ENCODE measurements around the gene KCNJ5.
A peak's percentile ranks its signal among the peaks of the same experiment; 100 is the strongest.

Gene KCNJ5

GRCh38 chr11:128888034-128888985 lies 2.8 kb upstream of the KCNJ5 start:
- no peak overlapping the region for H3K4me3 ChIP-seq (ENCODE audit: low read length)

DNA sequence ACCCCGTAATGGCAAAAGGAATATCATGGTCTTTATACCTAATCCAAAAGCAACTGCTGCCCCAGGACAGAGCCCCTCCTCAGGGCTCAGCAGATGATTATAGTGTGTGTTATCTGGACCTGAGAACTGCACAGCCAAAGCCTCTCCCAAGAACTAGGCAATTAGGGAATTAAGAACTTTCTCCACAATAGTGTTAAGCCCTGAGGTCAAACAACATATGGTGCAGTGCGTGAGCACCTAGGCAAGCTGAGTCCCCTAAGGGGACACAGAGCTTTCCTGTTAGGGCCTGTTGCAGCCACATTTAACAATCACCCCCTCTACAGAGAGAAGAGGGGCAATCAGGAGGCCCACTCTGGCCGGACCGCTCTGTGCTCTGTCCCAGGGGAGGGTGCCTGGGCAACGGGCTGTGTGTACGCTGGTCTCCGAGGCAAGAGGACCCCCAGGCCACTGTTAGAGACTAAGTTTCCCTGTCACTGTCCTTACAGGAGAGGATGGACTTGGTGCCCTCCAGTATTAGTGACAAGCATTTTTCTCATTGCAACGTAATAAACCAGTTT lies 1.4 kb upstream of the KCNJ5 start:
- H3K4me1 ChIP-seq (ENCODE audit: insufficient read depth, low read length) = peaks cover 22% of the 10 kb centered on the region
- no peak overlapping the region for H3K27ac ChIP-seq (ENCODE audit: low read depth, low read length)
- WGBS = 52% methylated on average over 8 of the region's 8 CpGs
- H3K27me3 ChIP-seq (ENCODE audit: insufficient read depth, low read length) = peaks cover 99% of the 10 kb centered on the region
- H3K4me3 ChIP-seq (ENCODE audit: low read length) = peak overlapping the region; percentile 56; the same call in 1 of the 2 replicates
- no peaks in the 10 kb centered on the region for H3K9me3 ChIP-seq (ENCODE audit: insufficient read depth, low read depth, low read length)
- H3K36me3 ChIP-seq (ENCODE audit: insufficient read depth, low read length) = no peaks in the 10 kb centered on the region
- no peak overlapping the region for H3K9ac ChIP-seq (ENCODE audit: low read depth, low read length)

More at GRCh38 chr11:128888034-128888985, 2.8 kb upstream of the KCNJ5 start:
- Histone ChIP-seq H3K27ac (ENCODE audit: low read depth, low read length) (no peak overlapping the region), H3K36me3 (ENCODE audit: insufficient read depth, low read length) (no peaks in the 10 kb centered on the region), H3K27me3 (ENCODE audit: insufficient read depth, low read length) (peaks cover 93% of the 10 kb centered on the region), H3K9me3 (ENCODE audit: insufficient read depth, low read depth, low read length) (no peaks in the 10 kb centered on the region), H3K4me1 (ENCODE audit: insufficient read depth, low read length) (peaks cover 22% of the 10 kb centered on the region), H3K9ac (ENCODE audit: low read depth, low read length) (no peak overlapping the region)
- 25% methylated on average over 15 of the region's 15 CpGs for whole genome bisulfite sequencing

DNA sequence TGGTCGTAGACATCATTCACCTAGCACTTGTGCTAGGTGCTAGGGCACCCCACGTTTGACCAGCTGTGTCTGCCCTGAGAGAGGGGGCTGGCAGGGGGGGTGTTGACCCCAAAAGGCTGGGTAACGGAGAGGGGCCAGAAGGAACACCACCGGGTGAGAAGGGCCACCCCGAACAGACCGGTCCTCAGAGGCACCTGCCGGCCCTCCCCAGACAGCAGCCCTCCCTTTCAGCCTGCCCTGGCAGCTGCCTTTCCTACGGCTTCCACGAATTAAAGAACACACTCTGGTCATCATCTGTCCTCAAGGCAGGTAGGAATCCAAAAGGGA lies 977 bp upstream of the KCNJ5 start:
- WGBS = 10% methylated on average over 9 of the region's 9 CpGs
- Histone ChIP-seq H3K27ac (ENCODE audit: low read depth, low read length) (no peak overlapping the region), H3K4me1 (ENCODE audit: insufficient read depth, low read length) (peaks cover 22% of the 10 kb centered on the region), H3K36me3 (ENCODE audit: insufficient read depth, low read length) (no peaks in the 10 kb centered on the region), H3K4me3 (ENCODE audit: low read length) (peak overlapping the region; percentile 56), H3K9ac (ENCODE audit: low read depth, low read length) (no peak overlapping the region), H3K27me3 (ENCODE audit: insufficient read depth, low read length) (peaks cover 99% of the 10 kb centered on the region), H3K9me3 (ENCODE audit: insufficient read depth, low read depth, low read length) (no peaks in the 10 kb centered on the region)

DNA sequence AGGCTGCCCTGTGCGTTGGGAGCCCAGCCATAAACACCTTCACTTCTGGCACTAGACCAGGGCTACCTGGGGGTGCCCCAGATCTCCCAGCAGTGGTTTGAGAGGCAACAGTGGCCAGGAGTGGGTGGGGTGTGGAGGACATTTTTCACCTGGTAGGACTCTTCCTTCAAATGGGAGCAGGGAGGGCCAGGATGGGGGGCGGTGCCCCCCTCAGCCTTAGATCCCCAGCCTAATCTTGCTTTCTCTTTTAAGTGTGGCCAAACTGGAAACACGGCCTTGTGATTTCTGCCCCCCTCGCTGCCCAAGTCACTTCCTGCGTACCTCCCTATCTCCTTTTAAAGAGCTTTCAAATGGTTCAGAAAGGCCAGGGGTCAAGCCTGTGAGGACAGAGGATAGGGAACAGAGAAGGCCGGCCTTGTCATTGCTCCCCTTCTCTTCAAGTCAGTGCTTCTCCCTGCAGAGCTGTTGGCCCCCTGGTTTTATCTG lies 800 bp downstream of the KCNJ5 start:
- Histone ChIP-seq H3K9me3 (ENCODE audit: insufficient read depth, low read depth, low read length) (no peaks in the 10 kb centered on the region), H3K4me1 (ENCODE audit: insufficient read depth, low read length) (peaks cover 22% of the 10 kb centered on the region), H3K4me3 (ENCODE audit: low read length) (peak overlapping the region; percentile 38; the same call in 1 of the 2 replicates), H3K27ac (ENCODE audit: low read depth, low read length) (no peak overlapping the region), H3K27me3 (ENCODE audit: insufficient read depth, low read length) (peaks cover 99% of the 10 kb centered on the region), H3K9ac (ENCODE audit: low read depth, low read length) (no peak overlapping the region), H3K36me3 (ENCODE audit: insufficient read depth, low read length) (no peaks in the 10 kb centered on the region)
- WGBS = 37% methylated on average over 6 of the region's 6 CpGs

DNA sequence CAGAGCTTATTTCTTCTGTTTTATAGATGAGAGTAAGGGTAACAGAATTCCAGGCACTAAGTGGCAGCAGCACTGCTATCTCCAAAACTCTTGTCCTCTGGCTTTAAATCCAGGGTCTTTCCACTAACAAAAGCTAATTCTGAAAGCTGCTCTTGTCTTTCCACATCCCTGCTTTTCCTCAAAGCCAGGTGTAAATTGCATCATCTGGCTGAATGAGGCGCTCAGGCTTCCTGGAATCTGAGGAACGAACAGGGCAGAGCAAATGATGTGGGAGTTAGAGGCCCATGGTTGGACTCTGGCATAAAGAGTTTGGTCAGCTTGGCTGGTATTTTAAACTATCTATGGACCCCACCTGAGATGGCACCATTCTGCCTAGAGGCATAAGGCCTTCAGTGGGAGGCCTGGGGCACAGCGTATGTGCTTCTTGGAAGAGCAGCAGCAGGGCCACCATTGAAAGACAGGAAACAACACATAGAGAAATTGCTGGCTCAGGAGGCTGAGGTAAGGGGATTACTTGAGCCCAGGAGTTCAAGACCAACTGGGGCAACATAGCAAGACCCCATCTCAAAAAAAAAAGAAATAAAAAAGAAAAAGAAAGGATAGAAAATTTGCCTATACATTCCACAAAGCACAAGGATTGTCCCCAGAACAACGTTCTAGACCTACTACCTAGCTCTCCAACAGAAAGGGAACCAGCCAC lies 1.9 kb downstream of the KCNJ5 start:
- Histone ChIP-seq H3K9ac (ENCODE audit: low read depth, low read length) (no peak overlapping the region), H3K27ac (ENCODE audit: low read depth, low read length) (no peak overlapping the region), H3K4me1 (ENCODE audit: insufficient read depth, low read length) (peaks cover 22% of the 10 kb centered on the region), H3K9me3 (ENCODE audit: insufficient read depth, low read depth, low read length) (no peaks in the 10 kb centered on the region), H3K4me3 (ENCODE audit: low read length) (no peak overlapping the region), H3K27me3 (ENCODE audit: insufficient read depth, low read length) (peaks cover 96% of the 10 kb centered on the region), H3K36me3 (ENCODE audit: insufficient read depth, low read length) (no peaks in the 10 kb centered on the region)
- WGBS = 78% methylated on average over 4 of the region's 4 CpGs

DNA sequence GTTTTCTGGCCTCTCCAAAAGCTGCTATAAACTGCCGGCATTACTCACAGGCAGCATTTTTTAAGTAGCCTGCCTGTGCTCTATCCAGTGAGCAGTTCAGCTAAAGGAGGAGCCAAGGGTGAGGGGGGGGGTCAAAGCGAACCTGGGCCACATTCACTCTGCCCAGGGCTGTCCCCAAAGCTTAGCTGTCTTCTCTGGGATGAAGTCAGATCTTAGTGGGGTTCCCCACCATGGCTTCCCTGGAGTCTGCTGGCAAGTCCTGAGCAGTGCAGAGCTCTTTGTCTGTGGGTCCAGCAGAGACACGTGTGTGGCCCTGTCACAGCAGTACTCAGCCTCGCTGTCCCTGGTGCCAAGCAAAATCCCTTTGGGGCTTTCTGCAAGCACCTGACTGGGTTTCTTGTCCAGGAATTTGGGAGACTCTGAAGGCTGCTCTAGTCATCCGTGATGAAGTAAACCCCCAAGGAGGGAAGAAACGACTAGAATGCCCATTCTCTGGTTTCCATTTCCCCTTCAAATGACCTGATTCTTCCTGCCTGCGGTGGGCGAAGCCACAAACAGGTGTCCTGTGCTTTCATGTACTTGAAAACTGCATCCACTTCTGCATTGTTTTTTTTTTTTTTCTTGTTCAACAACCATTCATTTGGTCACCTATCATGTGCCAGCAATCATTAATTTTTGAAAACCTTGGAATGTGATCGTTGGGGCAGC lies 2.6 kb downstream of the KCNJ5 start:
- no peaks in the 10 kb centered on the region for H3K36me3 ChIP-seq (ENCODE audit: insufficient read depth, low read length)
- no peak overlapping the region for H3K27ac ChIP-seq (ENCODE audit: low read depth, low read length)
- 84% methylated on average over 9 of the region's 9 CpGs for WGBS
- no peaks in the 10 kb centered on the region for H3K9me3 ChIP-seq (ENCODE audit: insufficient read depth, low read depth, low read length)
- peaks cover 19% of the 10 kb centered on the region for H3K4me1 ChIP-seq (ENCODE audit: insufficient read depth, low read length)
- H3K4me3 ChIP-seq (ENCODE audit: low read length) = no peak overlapping the region
- H3K27me3 ChIP-seq (ENCODE audit: insufficient read depth, low read length) = peaks cover 96% of the 10 kb centered on the region
- no peak overlapping the region for H3K9ac ChIP-seq (ENCODE audit: low read depth, low read length)

DNA sequence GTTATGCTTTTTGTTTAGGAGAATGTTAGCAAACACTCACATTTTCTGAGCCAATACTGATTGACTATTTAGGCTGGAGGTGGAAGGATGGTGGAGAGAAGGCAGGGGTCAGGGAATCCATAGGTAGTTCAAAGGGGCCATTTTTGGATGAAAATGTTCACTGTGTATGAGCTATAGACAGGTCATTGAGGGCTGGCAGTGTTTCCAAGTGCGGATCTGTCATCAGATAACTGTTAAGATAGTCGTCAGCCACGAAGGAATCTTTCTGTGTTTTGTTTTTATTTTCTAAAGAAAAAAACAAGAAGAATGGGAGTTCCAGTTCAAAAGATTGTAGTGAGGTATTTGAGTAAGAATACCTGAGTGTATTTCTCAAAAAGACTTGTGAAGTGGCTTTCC lies 3.1 kb downstream of the KCNJ5 start:
- H3K9me3 ChIP-seq (ENCODE audit: insufficient read depth, low read depth, low read length) = no peaks in the 10 kb centered on the region
- 89% methylated on average over 3 of the region's 3 CpGs for WGBS
- H3K4me1 ChIP-seq (ENCODE audit: insufficient read depth, low read length) = peaks cover 19% of the 10 kb centered on the region
- H3K9ac ChIP-seq (ENCODE audit: low read depth, low read length) = no peak overlapping the region
- no peak overlapping the region for H3K27ac ChIP-seq (ENCODE audit: low read depth, low read length)
- H3K27me3 ChIP-seq (ENCODE audit: insufficient read depth, low read length) = peaks cover 96% of the 10 kb centered on the region
- H3K4me3 ChIP-seq (ENCODE audit: low read length) = no peak overlapping the region
- H3K36me3 ChIP-seq (ENCODE audit: insufficient read depth, low read length) = no peaks in the 10 kb centered on the region

- no peaks in the 10 kb centered on the region for H3K36me3 ChIP-seq (ENCODE audit: insufficient read depth, low read length)
- H3K9ac ChIP-seq (ENCODE audit: low read depth, low read length) = no peak overlapping the region
- H3K27ac ChIP-seq (ENCODE audit: low read depth, low read length) = no peak overlapping the region
- H3K27me3 ChIP-seq (ENCODE audit: insufficient read depth, low read length) = peaks cover 96% of the 10 kb centered on the region
- no peaks in the 10 kb centered on the region for H3K9me3 ChIP-seq (ENCODE audit: insufficient read depth, low read depth, low read length)
- 81% methylated on average over 6 of the region's 6 CpGs for WGBS
- H3K4me3 ChIP-seq (ENCODE audit: low read length) = no peak overlapping the region
- H3K4me1 ChIP-seq (ENCODE audit: insufficient read depth, low read length) = peaks cover 18% of the 10 kb centered on the region
Measured at GRCh38 chr11:128894685-128895084, 3.5 kb downstream of the KCNJ5 start.

DNA sequence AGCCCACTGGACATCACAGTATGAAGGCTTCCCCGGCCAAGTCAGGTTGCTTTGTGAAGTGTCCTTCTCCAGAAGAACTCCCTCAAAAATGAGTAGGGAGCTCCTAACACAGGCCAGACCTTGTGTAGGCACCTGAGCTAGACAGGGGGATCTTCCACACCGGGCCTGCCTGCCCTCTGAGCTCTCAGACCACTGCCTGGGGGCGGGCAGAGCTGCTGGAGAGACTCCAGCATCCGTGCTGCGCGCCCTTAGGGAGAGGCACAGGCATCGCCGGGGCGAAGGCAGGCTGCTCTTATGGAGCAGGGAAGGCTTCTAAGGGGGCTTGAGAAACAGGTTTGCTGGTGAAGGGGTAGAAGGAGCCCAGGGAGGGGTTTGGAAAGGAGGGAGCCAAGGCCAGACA lies 4.4 kb downstream of the KCNJ5 start:
- H3K36me3 ChIP-seq (ENCODE audit: insufficient read depth, low read length) = no peaks in the 10 kb centered on the region
- H3K9ac ChIP-seq (ENCODE audit: low read depth, low read length) = no peak overlapping the region
- no peak overlapping the region for H3K27ac ChIP-seq (ENCODE audit: low read depth, low read length)
- 84% methylated on average over 9 of the region's 9 CpGs for WGBS
- H3K4me1 ChIP-seq (ENCODE audit: insufficient read depth, low read length) = peaks cover 13% of the 10 kb centered on the region
- H3K9me3 ChIP-seq (ENCODE audit: insufficient read depth, low read depth, low read length) = no peaks in the 10 kb centered on the region
- H3K4me3 ChIP-seq (ENCODE audit: low read length) = no peak overlapping the region
- H3K27me3 ChIP-seq (ENCODE audit: insufficient read depth, low read length) = peaks cover 96% of the 10 kb centered on the region

DNA sequence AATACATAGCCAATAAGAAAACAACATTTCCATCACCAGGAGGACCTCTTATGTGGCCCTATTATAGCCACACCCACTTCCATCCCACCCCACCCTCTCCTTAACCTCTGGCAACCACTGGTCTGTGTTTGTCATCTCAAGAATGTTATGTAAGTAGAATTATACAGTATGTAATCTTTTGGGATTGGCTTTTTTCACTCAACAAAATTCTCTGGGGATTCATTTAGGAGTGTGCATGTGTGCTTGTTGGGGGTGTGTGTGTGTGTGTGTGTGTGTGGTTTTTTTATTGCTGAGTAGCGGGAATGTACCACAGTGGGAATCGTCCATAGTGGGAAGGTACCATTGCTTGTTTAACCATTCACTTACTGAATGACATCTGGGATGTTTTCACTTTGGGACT lies 5.2 kb downstream of the KCNJ5 start:
- H3K36me3 ChIP-seq (ENCODE audit: insufficient read depth, low read length) = no peaks in the 10 kb centered on the region
- H3K27ac ChIP-seq (ENCODE audit: low read depth, low read length) = no peak overlapping the region
- no peaks in the 10 kb centered on the region for H3K9me3 ChIP-seq (ENCODE audit: insufficient read depth, low read depth, low read length)
- no peak overlapping the region for H3K9ac ChIP-seq (ENCODE audit: low read depth, low read length)
- peaks cover 96% of the 10 kb centered on the region for H3K27me3 ChIP-seq (ENCODE audit: insufficient read depth, low read length)
- 75% methylated on average over 2 of the region's 2 CpGs for WGBS
- no peak overlapping the region for H3K4me3 ChIP-seq (ENCODE audit: low read length)
- H3K4me1 ChIP-seq (ENCODE audit: insufficient read depth, low read length) = peaks cover 13% of the 10 kb centered on the region

Data from HUES64 (cell line).